SJSA1 (cell line): ENCODE measurements around the gene ZFAND4. TPM values are rescaled to one million over a fixed set of nuclear protein-coding genes. Genes with fewer than 3 reads are reported as not detected.
A peak's percentile ranks its signal among the peaks of the same experiment; 100 is the strongest.
"Not testable (repeated sequence)": the region's sequence is repeated elsewhere in the genome, so short reads cannot be mapped to it uniquely, and the experiment has no call there.

Experiments
- DNase-seq, 2 experiments: peaks; one replicate each; pipeline ENCODE4 v3.0.0-alpha.2; 2015 to 2020; ENCODE audit warnings: low spot score in 2 of 2, low read depth in 1 of 2
- H3K27ac ChIP-seq: fragments of 250-450 bp; sonication (Bioruptor Pico); 2 replicates; pipeline ENCODE4 v1.5.1; 2020; ENCODE audit warnings: mild to moderate bottlenecking, moderate library complexity
- H3K27me3 ChIP-seq: fragments of 250-450 bp; sonication (Bioruptor Pico); replicated peaks from 2 replicates; pipeline ENCODE4 v1.5.1; 2020; ENCODE audit warnings: mild to moderate bottlenecking, moderate library complexity
- H3K36me3 ChIP-seq: fragments of 250-450 bp; sonication (Bioruptor Pico); 2 replicates; pipeline ENCODE4 v1.5.1; 2020; ENCODE audit warnings: mild to moderate bottlenecking
- H3K4me1 ChIP-seq: fragments of 250-450 bp; sonication (Bioruptor Pico); replicated peaks from 2 replicates; pipeline ENCODE4 v1.6.1; 2021; ENCODE audit warnings: mild to moderate bottlenecking
- H3K4me3 ChIP-seq: fragments of 250-450 bp; sonication (Bioruptor Pico); 2 replicates; pipeline ENCODE4 v1.5.1; 2020; ENCODE audit warnings: mild to moderate bottlenecking
- H3K9me3 ChIP-seq: fragments of 250-450 bp; sonication (Bioruptor Pico); replicated peaks from 2 replicates; pipeline ENCODE4 v1.5.1; 2020; ENCODE audit warnings: mild to moderate bottlenecking
- total RNA-seq: library from RNA; depleted of rRNA; stranded (reverse); fragments of >200 nt; shearing (Covaris generic); gene quantifications from 2 replicates; pipeline ENCODE4 v1.2.3, GENCODE V29; 2014; rRNA removed

ZFAND4 gene
- 15.1 and 22.8 TPM in 2 replicates for total RNA-seq

DNA sequence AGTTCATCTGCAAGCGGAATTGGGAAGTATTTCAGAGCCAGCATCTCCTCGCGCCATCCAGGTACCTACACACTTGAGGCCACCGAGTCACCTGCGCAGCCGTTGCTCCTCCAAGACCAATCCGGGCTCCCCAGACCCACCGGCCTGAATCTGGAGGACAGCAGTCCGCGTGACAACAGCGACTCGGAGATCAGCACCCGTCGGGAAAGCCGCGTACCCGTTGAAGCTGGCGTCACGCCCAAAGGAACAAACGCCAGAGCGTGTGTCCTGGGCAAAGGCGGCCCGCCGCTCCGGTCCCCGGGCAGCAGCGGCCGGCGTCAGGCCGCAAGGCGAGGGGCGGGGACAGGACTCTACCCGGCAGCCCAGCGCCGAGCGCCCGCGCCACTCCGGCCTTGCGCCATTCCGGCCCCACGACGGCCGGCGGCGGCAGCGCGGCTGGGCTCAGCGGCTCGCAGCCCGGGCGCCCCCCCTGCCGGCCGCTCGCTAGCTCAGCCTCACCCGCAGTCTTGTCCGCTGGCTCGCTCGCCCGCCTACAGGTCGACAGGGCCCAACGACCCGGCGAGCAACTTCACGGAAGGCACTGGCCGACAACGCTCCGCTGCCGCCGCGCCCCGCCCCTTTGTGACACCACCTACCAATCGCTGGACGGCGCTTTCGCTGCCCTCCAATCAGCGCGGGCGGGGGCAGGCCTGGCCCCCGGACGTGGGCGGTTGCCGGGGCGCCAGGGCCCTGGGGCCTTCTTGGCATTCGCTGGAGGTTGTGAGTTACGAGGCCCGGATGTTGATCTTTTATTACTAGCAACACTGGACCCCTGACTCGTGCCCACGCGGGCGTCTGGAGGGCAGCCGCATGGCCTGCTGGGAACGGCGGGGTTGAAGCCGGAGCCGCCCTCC, at the start of gene ZFAND4:
ZFAND4 (minus strand) TSS at position 592 of the 893 bp plus-strand sequence. CDS start 9,047 bp downstream, outside the sequence.
- Histone ChIP-seq H3K27me3 (no peaks in the 10 kb centered on the region), H3K4me1 (peaks cover 5% of the 10 kb centered on the region), H3K4me3 (peak within 1 kb of the TSS; percentile 73), H3K9me3 (no peaks in the 10 kb centered on the region; the same call in 1 of the 2 replicates), H3K36me3 (no peaks in the 10 kb centered on the region), H3K27ac (peak within 1 kb of the TSS; percentile 63)
- peak; percentile 94 to 98 for DNase-seq

GRCh38 chr10:45721503-45721902, 48.9 kb upstream of the ZFAND4 start:
- not testable (repeated sequence) for H3K36me3 ChIP-seq, H3K4me1 ChIP-seq, H3K9me3 ChIP-seq, H3K27ac ChIP-seq, H3K27me3 ChIP-seq, H3K4me3 ChIP-seq, DNase-seq

- not testable (repeated sequence) for H3K27me3 ChIP-seq, H3K4me3 ChIP-seq, H3K4me1 ChIP-seq, H3K27ac ChIP-seq, DNase-seq, H3K9me3 ChIP-seq, H3K36me3 ChIP-seq
Observed at GRCh38 chr10:45717642-45718041, 45.1 kb upstream of the ZFAND4 start.

- not testable (repeated sequence) for H3K27ac ChIP-seq, DNase-seq, H3K27me3 ChIP-seq, H3K9me3 ChIP-seq, H3K36me3 ChIP-seq, H3K4me3 ChIP-seq, H3K4me1 ChIP-seq
Observed at GRCh38 chr10:45717053-45717452, 44.5 kb upstream of the ZFAND4 start.

- H3K27ac ChIP-seq, H3K27me3 ChIP-seq, H3K9me3 ChIP-seq, H3K4me3 ChIP-seq, H3K36me3 ChIP-seq, DNase-seq, H3K4me1 ChIP-seq: not testable (repeated sequence)
Observed at GRCh38 chr10:45711223-45711622, 38.7 kb upstream of the ZFAND4 start.

DNA sequence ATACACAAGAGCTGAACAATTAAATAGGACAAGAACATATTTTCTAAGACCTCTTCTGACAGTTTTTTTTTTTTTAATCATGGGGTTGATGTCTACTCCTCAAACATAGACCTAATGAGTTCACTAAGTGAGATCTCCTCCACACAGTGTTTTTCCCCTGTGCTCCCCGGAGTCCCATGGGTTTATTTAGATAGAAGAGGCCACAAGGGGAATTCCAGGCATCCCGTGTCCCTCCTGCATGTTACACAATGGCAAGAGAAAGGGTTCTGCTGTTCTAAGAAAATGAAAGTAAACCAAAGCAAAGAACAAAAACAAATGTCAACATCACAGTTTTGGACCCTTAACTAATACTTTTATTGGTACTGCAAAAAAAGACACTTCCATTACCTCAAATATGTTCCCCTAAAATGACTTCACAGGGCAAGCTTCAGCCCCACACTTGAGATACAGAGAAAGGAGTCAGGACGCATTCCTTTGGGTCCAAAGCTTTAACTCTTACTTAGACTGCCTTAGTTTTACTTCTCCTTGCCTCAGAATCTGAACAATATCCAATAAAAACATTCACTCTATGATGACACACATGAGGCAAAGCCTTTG, 37.7 kb upstream of the ZFAND4 start:
- DNase-seq = peak in 1 of 2 experiments; percentile 51
- not testable (repeated sequence) for H3K4me1 ChIP-seq, H3K9me3 ChIP-seq, H3K4me3 ChIP-seq, H3K27me3 ChIP-seq, H3K36me3 ChIP-seq
- peak overlapping the region; percentile 72 for H3K27ac ChIP-seq

DNA sequence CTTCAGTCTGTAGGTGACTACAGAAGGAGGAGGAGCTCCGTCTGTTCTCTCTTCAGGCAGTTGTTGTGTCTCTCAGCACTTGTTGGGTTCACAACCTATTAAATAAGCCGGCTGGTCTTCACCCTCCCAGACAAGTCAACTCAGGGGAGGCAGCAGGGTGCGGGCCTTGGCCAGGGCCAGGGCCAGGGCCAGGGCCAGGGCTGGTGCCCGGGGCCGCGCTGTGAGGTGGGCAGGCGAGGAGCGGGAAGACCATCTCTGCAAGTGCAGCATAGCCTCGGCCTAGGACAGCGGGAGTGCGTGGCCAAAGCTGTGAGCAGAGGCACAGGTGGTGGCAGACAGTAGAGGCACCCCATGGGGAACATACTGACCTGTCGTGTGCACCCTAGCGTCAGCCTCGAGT, 5.9 kb upstream of the ZFAND4 start:
- H3K4me3 ChIP-seq, H3K4me1 ChIP-seq, H3K27ac ChIP-seq, DNase-seq, H3K9me3 ChIP-seq, H3K36me3 ChIP-seq, H3K27me3 ChIP-seq: not testable (repeated sequence)

DNA sequence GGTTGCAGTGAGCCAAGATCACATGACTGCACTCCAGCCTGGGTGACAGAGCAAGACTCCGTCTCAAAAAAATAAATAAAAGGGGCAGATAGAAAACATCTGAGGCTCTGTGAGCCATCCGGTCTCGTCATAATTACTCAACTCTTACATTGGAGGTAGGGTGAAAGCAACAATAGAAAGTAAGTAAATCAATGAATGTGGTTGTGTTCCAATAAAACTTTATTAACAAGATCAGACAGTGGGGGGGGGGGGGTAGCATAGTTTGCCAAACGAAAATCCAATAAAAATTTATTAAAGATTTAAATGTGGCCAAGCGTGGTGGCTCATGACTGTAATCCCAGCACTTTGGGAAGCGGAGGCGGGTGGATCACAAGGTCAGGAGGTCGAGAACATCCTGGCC, 2.8 kb upstream of the ZFAND4 start:
- no peak for DNase-seq
- Histone ChIP-seq H3K9me3 (no peaks in the 10 kb centered on the region; the same call in 1 of the 2 replicates), H3K4me1 (peaks cover 5% of the 10 kb centered on the region), H3K4me3 (no peak overlapping the region), H3K27ac (no peak overlapping the region), H3K36me3 (no peaks in the 10 kb centered on the region), H3K27me3 (no peaks in the 10 kb centered on the region)

DNA sequence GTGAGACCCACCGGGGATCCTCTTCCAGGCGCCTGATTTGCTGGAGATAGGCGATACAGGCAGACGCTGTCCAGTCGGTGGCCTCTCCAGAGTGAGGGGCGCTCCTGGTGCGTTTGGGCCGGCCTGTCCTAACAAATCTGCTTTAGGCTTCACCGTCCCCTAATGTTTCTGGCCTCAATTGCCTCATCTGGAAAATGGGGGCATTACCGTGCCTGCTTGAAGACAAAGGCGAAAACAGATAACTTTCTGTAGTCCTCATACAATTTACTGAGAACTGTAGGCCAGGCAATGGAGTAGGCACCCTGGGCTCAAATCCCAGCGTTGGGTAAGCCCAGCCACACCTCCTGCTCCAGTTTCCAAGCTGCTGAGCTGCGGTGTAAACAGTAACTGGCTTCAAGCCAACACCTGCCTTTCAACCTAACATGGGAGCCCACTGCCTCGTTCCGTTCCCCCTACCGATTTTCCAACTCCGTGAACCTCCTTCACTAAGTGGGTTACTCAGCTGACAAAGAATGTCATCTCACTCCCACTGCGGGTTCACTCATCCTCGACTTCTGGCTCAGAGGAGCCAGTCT, 589 bp upstream of the ZFAND4 start:
- Histone ChIP-seq H3K4me3 (peak overlapping the region; percentile 73), H3K27ac (peak overlapping the region; percentile 63), H3K27me3 (no peaks in the 10 kb centered on the region), H3K4me1 (peaks cover 5% of the 10 kb centered on the region), H3K36me3 (no peaks in the 10 kb centered on the region), H3K9me3 (no peaks in the 10 kb centered on the region; the same call in 1 of the 2 replicates)
- no peak for DNase-seq

DNA sequence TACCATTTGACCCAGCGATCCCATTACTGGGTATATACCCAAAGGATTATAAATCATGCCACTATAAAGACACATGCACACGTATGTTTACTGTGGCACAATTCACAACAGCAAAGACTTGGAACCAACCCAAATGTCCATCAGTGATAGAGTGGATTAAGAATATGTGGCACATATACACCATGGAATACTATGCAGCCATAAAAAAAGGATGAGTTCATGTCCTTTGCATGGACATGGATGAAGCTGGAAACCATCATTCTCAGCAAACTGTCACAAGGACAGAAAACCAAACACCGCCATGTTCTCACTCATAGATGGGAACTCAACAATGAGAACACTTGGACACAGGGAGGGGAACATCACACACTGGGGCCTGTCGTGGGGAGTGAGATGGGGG, 1.3 kb downstream of the ZFAND4 start:
- H3K36me3 ChIP-seq, DNase-seq, H3K27ac ChIP-seq, H3K4me1 ChIP-seq, H3K9me3 ChIP-seq, H3K27me3 ChIP-seq: not testable (repeated sequence)
- H3K4me3 ChIP-seq = peak overlapping the region; percentile 73

GRCh38 chr10:45669897-45670296, 2.7 kb downstream of the ZFAND4 start:
- H3K4me1 ChIP-seq, H3K27me3 ChIP-seq, DNase-seq, H3K36me3 ChIP-seq, H3K9me3 ChIP-seq, H3K27ac ChIP-seq, H3K4me3 ChIP-seq: not testable (repeated sequence)

- H3K36me3 ChIP-seq = 0 out of 2 replicates have a peak, but pooled peaks cover 2% of the 10 kb centered on the region
- H3K4me3 ChIP-seq = no peak overlapping the region
- no peak for DNase-seq
- no peaks in the 10 kb centered on the region for H3K27me3 ChIP-seq
- H3K9me3 ChIP-seq = no peaks in the 10 kb centered on the region
- H3K27ac ChIP-seq = no peak overlapping the region
- H3K4me1 ChIP-seq = no peaks in the 10 kb centered on the region
Observed at GRCh38 chr10:45660876-45661411, 11.6 kb downstream of the ZFAND4 start.

- Histone ChIP-seq H3K27ac (no peak overlapping the region), H3K9me3 (no peaks in the 10 kb centered on the region), H3K4me3 (no peak overlapping the region), H3K36me3 (0 out of 2 replicates have a peak, but pooled peaks cover 2% of the 10 kb centered on the region), H3K4me1 (no peaks in the 10 kb centered on the region), H3K27me3 (no peaks in the 10 kb centered on the region)
- DNase-seq = no peak
Observed at GRCh38 chr10:45657033-45657926, 15.3 kb downstream of the ZFAND4 start.
